Left ventricle myocardium inferior (tissue), 1 donor: Measurements from ENCODE around the gene DSC3. TPM values are rescaled to one million over a fixed set of nuclear protein-coding genes. Genes with fewer than 3 reads are reported as not detected.
"Not testable (repeated sequence)": the region's sequence is repeated elsewhere in the genome, so short reads cannot be mapped to it uniquely, and the experiment has no call there.

Experiments
- DNase-seq: peaks from one replicate; pipeline ENCODE4 v3.0.0-alpha.2; 2020
- H3K27ac ChIP-seq: fragments of 200-600 bp; replicated peaks from 2 replicates; pipeline ENCODE4 v1.8.0; 2021
- H3K27me3 ChIP-seq: fragments of 200-600 bp; 2 replicates; pipeline ENCODE4 v1.8.0; 2021; ENCODE audit warnings: low read depth
- H3K36me3 ChIP-seq: fragments of 200-600 bp; 2 replicates; pipeline ENCODE4 v1.8.0; 2021
- H3K4me1 ChIP-seq: fragments of 200-600 bp; 2 replicates; pipeline ENCODE4 v1.8.0; 2021
- H3K4me3 ChIP-seq: fragments of 200-600 bp; 2 replicates; pipeline ENCODE4 v1.8.0; 2021; ENCODE audit warnings: mild to moderate bottlenecking, moderate library complexity
- H3K9me3 ChIP-seq: fragments of 200-600 bp; replicated peaks from 2 replicates; pipeline ENCODE4 v1.8.0; 2021
- intact Hi-C: fragments of 100-400 bp; cut with micrococcal nuclease; formaldehyde crosslinking; loops from one replicate; pipeline ENCODE4 v1.11.0; 2022
- total RNA-seq: library from RNA; stranded (reverse); fragmentation: NEBNext Ultra II Directional; extraction: Animal tissue kit (Norgen Biotek cat#: 25700); gene quantifications from one replicate; pipeline ENCODE4 v1.2.1, GENCODE V29; 2021
- TF ChIP-seq, protein P1 (sequence below): fragments of 200-600 bp; IDR thresholded peaks from 2 replicates; pipeline ENCODE4 v1.8.0; 2021; ENCODE audit warnings: antibody characterized with exemption, mild to moderate bottlenecking, borderline replicate concordance
- donor health status: DM: no; HTN: yes; CAD: no; lungs with severe emphysema.

The DSC3 gene
- total RNA-seq, 1 donor from 2014 or later: not detected

DNA sequence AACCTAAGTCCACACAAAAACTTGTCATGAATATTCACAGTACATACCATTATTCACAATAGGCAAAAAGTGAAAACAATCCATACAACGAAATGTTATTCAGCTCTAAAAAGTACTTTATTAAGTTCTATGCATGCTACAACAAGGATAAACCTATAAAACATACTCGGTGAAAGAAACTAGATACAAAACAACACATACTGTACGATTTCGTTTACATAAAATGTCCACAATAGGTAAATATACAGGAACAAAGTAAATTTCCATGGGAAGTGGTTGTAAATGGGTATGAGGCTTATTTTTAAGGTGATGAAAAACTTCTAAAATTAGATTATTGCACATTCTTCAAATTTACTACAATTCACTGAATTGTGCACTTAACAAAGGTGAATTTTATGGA, 8.0 kb downstream of the DSC3 start:
- Histone ChIP-seq H3K4me3 (no peak overlapping the region), H3K4me1 (no peaks in the 10 kb centered on the region), H3K27me3 (peaks cover 30% of the 10 kb centered on the region), H3K36me3 (no peaks in the 10 kb centered on the region), H3K27ac (no peak overlapping the region), H3K9me3 (peaks cover 12% of the 10 kb centered on the region)
- intact Hi-C loops: no loop called here
- TF ChIP-seq, protein P1, sequence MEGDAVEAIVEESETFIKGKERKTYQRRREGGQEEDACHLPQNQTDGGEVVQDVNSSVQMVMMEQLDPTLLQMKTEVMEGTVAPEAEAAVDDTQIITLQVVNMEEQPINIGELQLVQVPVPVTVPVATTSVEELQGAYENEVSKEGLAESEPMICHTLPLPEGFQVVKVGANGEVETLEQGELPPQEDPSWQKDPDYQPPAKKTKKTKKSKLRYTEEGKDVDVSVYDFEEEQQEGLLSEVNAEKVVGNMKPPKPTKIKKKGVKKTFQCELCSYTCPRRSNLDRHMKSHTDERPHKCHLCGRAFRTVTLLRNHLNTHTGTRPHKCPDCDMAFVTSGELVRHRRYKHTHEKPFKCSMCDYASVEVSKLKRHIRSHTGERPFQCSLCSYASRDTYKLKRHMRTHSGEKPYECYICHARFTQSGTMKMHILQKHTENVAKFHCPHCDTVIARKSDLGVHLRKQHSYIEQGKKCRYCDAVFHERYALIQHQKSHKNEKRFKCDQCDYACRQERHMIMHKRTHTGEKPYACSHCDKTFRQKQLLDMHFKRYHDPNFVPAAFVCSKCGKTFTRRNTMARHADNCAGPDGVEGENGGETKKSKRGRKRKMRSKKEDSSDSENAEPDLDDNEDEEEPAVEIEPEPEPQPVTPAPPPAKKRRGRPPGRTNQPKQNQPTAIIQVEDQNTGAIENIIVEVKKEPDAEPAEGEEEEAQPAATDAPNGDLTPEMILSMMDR: no peak
- no peak for DNase-seq

DNA sequence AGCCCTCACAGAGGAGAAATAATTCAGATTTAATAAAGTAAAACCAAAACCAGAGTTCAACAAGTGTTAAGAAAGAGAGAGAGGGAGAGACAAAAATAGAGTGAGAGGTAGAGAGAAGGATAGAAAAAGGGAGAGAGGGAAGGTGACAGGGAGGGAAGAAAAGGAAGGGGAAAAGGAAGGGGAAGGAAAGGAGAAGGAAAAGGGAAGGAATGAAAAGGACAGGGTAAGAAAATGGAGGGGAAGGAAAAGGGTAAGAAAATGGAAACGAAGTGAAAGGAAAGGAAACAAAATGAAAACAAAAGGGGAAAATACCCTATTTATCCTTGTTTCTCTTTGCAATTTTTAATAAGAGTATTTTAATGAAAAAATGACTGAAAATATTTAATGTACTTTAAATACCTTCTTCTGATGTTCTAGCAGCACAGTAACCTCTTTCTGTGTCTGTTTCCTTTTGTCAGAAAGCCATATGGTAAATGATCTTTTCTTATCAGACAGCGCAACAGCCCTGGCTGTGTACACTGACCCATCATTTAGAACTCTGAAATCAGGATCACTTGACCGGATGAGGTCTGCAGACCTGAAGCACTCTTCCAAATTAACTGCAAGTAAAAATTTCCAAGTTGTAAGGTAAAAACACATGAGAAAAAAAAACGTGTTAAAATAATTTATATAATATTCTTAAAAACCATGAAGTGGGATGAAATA, 11.8 kb downstream of the DSC3 start:
- TF ChIP-seq, protein P1: no peak
- peaks cover 8% of the 10 kb centered on the region for H3K27me3 ChIP-seq
- intact Hi-C loops: no loop called here
- no peak overlapping the region for H3K4me3 ChIP-seq
- no peak for DNase-seq
- no peaks in the 10 kb centered on the region for H3K36me3 ChIP-seq
- H3K4me1 ChIP-seq: no peaks in the 10 kb centered on the region
- peaks cover 12% of the 10 kb centered on the region for H3K9me3 ChIP-seq
- no peak overlapping the region for H3K27ac ChIP-seq

DNA sequence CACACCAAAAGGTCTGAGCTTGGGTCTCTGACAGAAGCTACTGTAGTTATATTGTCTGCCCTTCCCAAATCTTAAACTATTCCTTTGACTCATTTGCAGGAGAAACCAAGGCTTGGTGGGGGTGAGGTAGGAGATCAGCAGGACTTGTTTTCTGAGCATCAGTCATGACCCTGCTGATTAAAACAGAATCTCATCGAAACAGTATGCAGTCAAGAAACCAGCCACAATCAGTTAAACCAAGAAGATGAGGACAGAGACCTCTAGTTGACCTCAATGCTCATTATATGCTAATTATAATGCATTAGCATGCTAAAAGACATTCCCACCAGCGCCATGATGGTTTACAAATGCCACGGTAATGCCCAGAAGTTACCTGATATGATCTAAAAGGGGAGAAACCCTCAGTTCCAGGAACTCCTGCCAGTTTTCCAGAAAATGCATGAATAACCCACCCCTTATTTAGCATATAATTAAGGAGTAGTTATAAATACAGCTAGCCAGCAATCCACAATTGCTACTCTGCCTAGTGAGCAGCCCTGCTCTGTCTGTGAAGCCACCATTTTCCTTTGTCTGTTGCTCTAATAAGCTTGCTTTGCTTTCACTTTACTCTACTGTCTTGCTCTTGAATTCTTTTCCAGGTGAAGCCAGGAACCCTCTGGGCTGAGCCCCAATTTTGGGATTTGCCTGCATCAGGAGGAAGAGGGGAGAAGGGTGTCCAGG, 26.7 kb downstream of the DSC3 start:
- DNase-seq: no peak
- intact Hi-C loops: loop anchor here (10.0 kb wide), 1 partner anchor 59 kb away; no protein-coding TSS in a partner anchor
- TF ChIP-seq, protein P1: no peak
- Histone ChIP-seq H3K27ac (no peak overlapping the region), H3K9me3 (no peaks in the 10 kb centered on the region), H3K4me1 (no peaks in the 10 kb centered on the region), H3K27me3 (peaks cover 12% of the 10 kb centered on the region), H3K36me3 (no peaks in the 10 kb centered on the region), H3K4me3 (no peak overlapping the region)

DNA sequence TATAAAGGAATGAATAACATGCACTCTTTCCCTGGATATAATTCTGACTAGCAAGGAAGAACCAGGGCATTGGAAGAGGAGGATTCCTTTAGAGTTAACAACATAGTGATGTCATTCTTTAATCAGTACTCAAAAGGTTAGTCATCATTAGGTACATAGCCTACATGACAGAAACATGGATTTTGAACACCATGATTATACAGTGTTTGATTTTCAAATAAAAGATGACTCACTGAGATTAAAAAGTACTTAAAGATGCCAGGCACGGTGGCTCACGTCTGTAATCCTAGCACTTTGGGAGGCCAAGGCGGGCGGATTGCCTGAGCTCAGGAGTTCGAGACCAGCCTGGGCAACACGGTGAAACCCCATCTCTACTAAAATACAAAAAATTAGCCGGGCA, 31.1 kb downstream of the DSC3 start:
- H3K9me3 ChIP-seq, H3K4me3 ChIP-seq, H3K27ac ChIP-seq, H3K36me3 ChIP-seq, H3K4me1 ChIP-seq, DNase-seq, H3K27me3 ChIP-seq: not testable (repeated sequence)
- intact Hi-C loops: loop anchor here (10.0 kb wide), 1 partner anchor 63 kb away; no protein-coding TSS in a partner anchor

DNA sequence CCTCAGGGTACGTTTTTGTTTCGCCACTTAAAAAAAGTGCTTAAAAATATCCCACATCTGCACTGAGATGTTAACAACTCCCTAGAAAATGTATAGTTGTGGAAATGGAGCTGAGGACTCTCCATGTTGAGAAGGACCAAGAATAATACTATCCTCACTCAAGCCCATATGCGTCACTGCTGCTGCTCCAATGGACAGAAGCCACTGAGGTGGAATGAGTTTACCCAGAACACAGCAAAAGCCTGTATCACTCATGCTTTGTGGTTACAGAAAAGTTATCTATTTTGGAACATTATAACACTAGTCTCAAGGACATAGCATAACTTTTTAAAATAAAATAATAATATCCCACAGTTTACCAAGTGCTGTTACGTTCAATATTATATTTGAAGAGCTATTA, 31.9 kb downstream of the DSC3 start:
- TF ChIP-seq, protein P1: no peak
- Histone ChIP-seq H3K4me3 (no peak overlapping the region), H3K36me3 (no peaks in the 10 kb centered on the region), H3K27me3 (no peaks in the 10 kb centered on the region), H3K4me1 (no peaks in the 10 kb centered on the region), H3K9me3 (no peaks in the 10 kb centered on the region), H3K27ac (no peak overlapping the region)
- no peak for DNase-seq
- intact Hi-C loops: loop anchor here (10.0 kb wide), 1 partner anchor 64 kb away; no protein-coding TSS in a partner anchor
